GM18499 (cell line): ENCODE data around the gene OR4S2.
A peak's percentile ranks its signal among the peaks of the same experiment; 100 is the strongest.

Source experiments
- ATAC-seq: cut with Tn5 transposase; IDR thresholded peaks from one replicate; pipeline ENCODE4 v1.9.1; 2021; ENCODE audit warnings: moderate number of reproducible peaks; ENCODE audit not compliant: insufficient read depth, unreplicated experiment

OR4S2 gene, protein sequence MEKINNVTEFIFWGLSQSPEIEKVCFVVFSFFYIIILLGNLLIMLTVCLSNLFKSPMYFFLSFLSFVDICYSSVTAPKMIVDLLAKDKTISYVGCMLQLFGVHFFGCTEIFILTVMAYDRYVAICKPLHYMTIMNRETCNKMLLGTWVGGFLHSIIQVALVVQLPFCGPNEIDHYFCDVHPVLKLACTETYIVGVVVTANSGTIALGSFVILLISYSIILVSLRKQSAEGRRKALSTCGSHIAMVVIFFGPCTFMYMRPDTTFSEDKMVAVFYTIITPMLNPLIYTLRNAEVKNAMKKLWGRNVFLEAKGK

DNA sequence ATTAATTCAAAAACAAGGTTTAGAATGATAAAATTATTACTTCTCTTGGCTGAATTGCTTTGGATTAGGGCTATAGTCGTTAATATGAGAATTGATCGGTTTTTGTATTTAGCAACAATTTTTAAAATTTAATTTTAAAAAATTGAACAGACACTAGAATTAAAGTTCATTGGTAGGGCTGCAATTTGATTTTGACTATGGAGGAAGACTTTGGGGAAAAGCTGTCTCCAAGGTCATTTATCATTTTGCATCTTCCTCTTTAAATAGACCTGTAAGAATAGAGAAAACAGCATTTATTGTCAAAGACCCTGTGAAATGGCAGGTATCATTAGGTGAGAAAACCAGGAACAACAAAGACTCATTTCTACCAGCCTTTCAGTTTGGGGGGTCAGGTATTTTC lies at the start of gene OR4S2:
Gene OR4S2 (plus strand): TSS at position 301 of the 400 bp plus-strand sequence. CDS start 2,577 bp downstream, outside the sequence.
- ATAC-seq: no peak

DNA sequence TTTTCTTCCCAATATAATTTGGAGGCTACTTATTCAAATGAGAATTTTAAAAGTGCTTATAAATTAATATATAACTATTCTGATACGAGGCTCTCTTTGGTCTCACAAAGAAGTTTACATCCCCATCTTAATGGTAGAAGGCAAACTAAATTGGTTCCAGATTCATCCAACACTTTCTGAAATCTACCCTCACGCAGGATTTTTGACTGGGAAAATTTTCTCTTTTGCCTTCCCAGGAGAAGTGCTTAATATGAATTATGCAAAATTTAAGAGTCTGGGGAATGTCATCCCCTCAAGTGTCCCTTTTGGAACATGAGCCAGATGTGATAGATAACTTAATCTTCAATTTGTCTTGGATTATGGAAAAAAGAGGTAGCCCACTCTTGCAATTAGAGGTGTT lies 40.6 kb upstream of the OR4S2 start, which contains the start of gene OR4C11:
Gene OR4C11 (minus strand): TSS at position 101 of the 400 bp plus-strand sequence. CDS start 3,272 bp downstream, outside the sequence.
- ATAC-seq: no peak

DNA sequence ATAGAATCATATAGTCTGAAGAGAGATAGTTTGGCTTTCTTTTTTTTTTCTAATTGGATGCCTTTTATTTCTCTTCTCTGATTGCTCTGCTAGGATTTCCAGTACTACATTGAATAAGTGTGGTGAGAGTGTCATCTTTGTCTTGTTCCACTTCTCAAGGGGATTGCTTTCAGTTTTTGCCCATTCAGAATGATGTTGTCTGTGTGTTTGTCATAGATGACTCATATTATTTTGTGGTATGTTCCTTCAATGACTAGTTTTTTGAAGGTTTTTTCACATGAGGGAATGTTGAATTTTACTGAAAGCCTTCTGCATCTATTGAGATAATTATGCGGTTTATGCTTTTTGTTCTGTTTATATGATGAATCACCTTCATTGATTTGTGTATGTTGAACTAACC lies 23.6 kb upstream of the OR4S2 start:
- ATAC-seq: no peak

DNA sequence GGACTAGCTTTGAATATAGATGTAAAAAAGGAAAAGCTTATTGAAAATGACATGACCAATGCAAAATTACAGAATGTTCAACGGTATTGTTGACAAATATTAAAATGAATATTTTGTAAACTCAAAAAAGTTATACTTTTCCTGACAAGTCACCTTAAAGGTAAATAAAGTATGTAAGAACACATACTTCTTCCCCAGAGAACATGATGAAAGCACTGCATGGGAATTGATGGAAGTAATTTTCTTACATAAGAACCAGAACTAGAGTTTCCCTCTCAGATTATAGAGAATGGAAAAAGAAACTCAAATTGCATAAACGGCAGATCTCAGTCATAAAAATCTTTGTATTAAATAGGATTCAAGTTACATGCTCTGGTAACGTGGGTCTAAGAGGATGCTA lies 13.3 kb upstream of the OR4S2 start, which contains the start of gene OR4P4:
Gene OR4P4 (plus strand): TSS at position 301 of the 400 bp plus-strand sequence.
- no peak for ATAC-seq

DNA sequence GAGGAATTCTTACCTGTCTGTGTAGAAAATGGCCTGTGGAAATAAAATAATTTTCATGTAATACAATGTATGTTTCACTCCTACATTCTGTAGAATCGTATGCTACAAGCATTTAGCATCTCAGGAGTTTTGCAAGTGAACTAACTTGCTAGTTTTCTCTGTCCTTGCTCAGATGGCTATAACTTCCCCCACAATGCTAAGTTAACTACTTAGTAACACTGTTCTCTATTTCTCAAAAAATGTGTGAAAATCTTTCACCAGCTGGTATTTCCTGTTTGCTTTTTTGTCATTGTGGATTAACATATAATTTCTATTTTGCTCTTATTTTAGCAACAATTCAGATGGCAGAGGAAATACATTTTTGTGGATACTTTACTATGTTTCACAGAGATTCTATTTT lies 4.4 kb downstream of the OR4S2 start:
- no peak for ATAC-seq

DNA sequence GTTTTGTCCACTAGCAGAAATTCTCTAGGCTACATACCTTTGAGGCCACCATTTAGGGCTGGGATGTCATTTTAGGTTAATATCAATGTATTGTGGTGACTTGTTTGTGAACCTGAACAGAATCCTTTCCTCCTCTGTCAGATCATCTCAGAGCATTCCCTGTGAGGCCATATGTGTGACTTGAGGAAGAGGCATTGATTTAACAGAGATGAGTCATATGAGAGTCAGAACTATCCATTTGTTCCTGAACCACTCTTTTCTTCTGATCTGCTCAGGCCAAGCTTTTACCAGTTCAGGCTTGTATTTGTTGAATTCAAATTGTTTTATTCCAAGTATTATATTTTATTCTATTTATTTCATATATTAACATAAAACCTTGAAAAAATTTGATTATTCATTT lies 7.0 kb downstream of the OR4S2 start:
- ATAC-seq: no peak

DNA sequence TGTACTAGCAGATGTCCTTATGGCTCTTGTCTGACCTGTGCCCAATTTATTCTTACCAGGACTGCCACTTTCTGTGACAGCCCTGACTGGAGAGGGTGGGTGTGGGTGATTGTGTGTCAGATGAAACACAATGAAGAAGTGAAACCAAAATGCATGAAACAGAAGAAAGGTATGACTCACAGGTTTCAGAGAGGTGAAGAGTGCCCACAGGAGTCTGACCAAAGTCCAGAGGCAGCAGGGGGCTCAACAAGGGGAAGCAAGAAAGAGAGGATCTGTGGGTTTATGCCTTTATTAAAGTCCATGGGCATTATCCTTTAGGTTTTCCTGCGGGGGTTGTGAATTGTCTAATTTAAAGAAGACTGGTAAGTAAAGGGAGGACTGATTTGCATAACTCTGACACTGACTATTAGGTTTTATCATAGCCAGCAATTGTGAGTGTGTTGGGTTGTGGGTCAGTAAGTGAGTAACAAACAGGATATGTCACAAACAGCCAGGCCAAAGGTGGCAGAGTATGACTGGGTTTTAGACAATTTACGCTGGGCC lies 10.0 kb downstream of the OR4S2 start:
- peak; percentile 98 for ATAC-seq

DNA sequence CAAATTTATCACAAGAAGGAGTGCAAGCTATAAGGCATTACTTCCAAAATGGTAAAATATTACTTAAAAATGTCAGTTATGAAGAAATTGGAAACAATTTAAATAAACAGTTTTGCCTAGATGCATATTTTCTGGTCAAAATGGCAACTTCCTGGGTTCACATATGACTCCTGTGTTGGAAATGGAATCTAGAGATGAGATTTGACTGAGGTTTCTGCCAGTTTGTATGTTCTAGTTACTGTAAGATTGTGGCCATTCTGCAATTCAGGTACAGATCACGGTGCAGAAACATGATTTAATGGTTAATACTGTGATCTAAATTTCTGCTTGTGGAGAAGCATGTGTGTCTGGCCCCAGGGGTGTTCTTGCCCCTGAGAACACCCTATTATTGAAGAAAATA lies 10.5 kb downstream of the OR4S2 start:
- ATAC-seq: peak; percentile 11

DNA sequence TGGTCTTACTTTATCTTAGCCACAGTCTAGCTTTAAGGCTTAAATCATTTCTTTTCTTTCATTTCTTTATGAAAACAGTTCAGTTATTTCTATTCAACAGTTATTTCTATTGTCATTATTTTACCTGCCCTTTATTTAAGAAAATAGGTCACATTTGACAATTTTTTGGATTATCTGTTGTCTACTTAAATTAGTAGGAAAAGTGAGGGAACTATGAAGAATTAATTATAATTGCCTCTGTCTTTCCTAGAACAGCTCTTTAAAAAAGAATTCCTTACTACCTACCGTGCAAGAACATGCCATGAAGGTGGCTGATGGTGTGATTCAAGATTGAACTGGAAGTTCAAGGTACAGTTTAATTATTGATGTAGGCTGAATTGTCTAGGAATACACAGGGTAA lies 13.8 kb downstream of the OR4S2 start, which contains the start of gene OR4C6:
Gene OR4C6 (plus strand): TSS at position 301 of the 400 bp plus-strand sequence. CDS start 2,966 bp downstream, outside the sequence.
- ATAC-seq: no peak

DNA sequence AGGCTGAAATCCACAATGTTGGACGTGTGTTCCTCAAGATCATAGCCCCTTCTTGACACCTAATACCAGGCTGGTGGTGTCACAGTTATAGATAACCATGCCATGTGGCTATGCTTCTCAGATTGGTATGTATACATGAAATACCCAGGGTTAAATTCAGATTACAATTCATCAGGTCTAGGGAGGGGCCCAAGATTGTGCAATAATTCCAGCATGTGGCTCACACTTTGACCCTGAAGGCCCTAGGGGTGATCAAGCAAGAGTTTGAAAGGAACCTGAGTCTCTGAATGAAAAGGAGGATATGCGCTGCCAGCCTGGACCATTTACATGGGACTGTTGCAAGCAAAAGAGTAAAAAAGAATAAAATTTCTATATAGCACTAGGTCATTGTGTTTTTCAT lies 21.2 kb downstream of the OR4S2 start:
- ATAC-seq: no peak

DNA sequence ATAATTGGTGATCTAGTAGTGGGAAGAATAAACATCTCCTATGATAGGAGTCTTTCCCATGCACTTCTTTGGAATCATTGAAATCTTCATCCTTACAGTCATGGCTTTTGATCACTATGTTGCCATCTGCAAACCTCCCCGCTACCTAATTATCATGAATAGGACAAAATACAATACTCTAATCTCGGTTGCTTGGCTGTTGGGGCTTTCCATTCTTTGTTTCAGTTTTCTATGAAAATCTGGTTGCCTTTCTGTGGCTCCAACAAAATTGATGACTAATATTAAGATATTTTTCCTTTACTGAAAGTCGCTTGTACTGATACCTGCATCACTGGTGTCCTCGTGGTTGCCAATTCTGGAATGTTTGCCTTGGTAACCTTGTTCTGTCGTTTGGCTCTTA lies 25.7 kb downstream of the OR4S2 start:
- no peak for ATAC-seq

DNA sequence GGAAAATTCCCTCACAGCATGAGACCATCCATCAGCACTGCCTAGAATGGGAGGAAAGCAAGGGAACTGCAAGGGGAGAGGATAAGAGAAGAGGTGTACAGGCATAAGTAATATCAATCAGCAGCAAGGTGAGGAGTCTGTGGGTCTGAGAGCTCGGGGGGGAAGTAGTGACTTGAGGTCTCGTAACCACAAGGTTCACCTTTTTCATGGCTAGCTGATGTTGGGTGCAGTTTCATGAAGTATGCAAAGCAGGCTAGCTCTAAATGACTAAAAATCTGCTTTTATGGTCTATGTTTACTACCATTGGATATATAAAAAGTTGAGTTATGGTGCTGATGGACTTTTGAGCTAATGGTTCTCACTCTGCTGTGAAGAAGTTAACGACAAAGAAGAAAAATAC lies 49.7 kb downstream of the OR4S2 start:
- peak; percentile 95 for ATAC-seq

DNA sequence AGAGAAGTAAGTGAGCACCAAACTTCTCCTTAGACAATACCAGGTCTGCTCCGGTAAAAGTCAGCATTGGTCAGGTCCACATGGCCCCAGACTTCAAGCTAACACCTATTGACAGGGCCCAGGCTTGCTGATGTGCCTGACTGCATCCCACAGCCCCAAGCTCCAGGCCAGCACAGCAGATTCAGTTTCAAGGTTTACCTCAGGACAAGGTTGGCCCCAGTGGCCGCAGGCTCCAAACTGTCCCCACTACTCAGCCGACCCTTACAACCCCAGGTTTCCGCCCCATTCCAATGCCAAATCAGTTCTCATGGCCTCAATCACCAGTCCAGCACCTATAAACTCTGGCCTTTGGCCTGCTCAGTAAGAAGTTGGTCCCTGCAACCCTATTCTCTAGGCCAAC lies 53.3 kb downstream of the OR4S2 start:
- no peak for ATAC-seq
